Natural killer cell (primary cell): ENCODE measurements around the gene ABCC10. TPM values are rescaled to one million over a fixed set of nuclear protein-coding genes. Genes with fewer than 3 reads are reported as not detected.

Experiments
- ATAC-seq, 3 donors: fragments of 150-1000 bp in 2 of 3; fragments of 200-7000 bp in 1 of 3; cut with Tn5 transposase; 1 replicate in 1 of 3; 2 replicates in 2 of 3; pipeline ENCODE4 v1.10.0; 2021; ENCODE audit warnings: mild to moderate bottlenecking in 2 of 3, moderate library complexity in 2 of 3
- DNase-seq, 2 donors: peaks; one replicate each; pipeline versions ENCODE4 v3.0.0 to v3.0.0-alpha.2; 2013 to 2021; ENCODE audit warnings: mixed read lengths in 1 of 2
- H3K27ac ChIP-seq: one replicate; pipeline ENCODE4 v1.5.1; 2013; ENCODE audit warnings: mild to moderate bottlenecking, low read length
- H3K27me3 ChIP-seq: one replicate; pipeline ENCODE4 v1.6.1; 2013; ENCODE audit warnings: low read length; ENCODE audit not compliant: control insufficient read depth, insufficient read depth
- H3K36me3 ChIP-seq: one replicate; pipeline ENCODE4 v1.6.1; 2013; ENCODE audit warnings: low read length; ENCODE audit not compliant: control insufficient read depth, insufficient read depth
- H3K4me1 ChIP-seq: one replicate; pipeline ENCODE4 v1.6.1; 2013; ENCODE audit warnings: low read length; ENCODE audit not compliant: control insufficient read depth, insufficient read depth
- H3K4me3 ChIP-seq: one replicate; pipeline ENCODE4 v1.5.1; 2013; ENCODE audit warnings: low read length
- H3K9me3 ChIP-seq: one replicate; pipeline ENCODE4 v1.6.1; 2013; ENCODE audit warnings: low read length; ENCODE audit not compliant: control insufficient read depth, insufficient read depth
- H3K27ac Mint-ChIP-seq, 2 donors: one replicate each; pipeline ENCODE4 v1.8.0; 2022; ENCODE audit warnings: mild to moderate bottlenecking in 2 of 2, mixed read lengths in 2 of 2, moderate library complexity in 1 of 2
- H3K27me3 Mint-ChIP-seq, 2 donors: one replicate each; pipeline ENCODE4 v1.8.0; 2022; ENCODE audit warnings: low read depth in 2 of 2, mixed read lengths in 2 of 2
- H3K36me3 Mint-ChIP-seq: one replicate; pipeline ENCODE4 v1.8.0; 2022; ENCODE audit warnings: mixed read lengths
- H3K4me1 Mint-ChIP-seq, 2 donors: one replicate each; pipeline ENCODE4 v1.8.0; 2022; ENCODE audit warnings: mixed read lengths in 2 of 2
- H3K4me3 Mint-ChIP-seq: one replicate; pipeline ENCODE4 v1.8.0; 2022; ENCODE audit warnings: mild to moderate bottlenecking, moderate library complexity, mixed read lengths
- H3K9me3 Mint-ChIP-seq, 2 donors: one replicate each; pipeline ENCODE4 v1.8.0; 2022; ENCODE audit warnings: mixed read lengths in 2 of 2
- WGBS: methylation state at CpG from one replicate; pipeline ENCODE4 v1.1.7; 2013; ENCODE audit warnings: missing lambda C conversion rate; ENCODE audit not compliant: insufficient coverage; 5-methylcytosine and 5-hydroxymethylcytosine counted together
- intact Hi-C: fragments of 100-400 bp; cut with micrococcal nuclease; formaldehyde crosslinking; loops from one replicate; pipeline ENCODE4 v1.14.2; 2022
- total RNA-seq, 4 donors: library from RNA; stranded (reverse); fragments of 120-200 nt in 1 of 4; gene quantifications; one replicate each; pipeline versions ENCODE4 v1.2.3 to v1.2.4, GENCODE V29; 2013 to 2022
- TF ChIP-seq, protein P1 (sequence below): fragments of 200-600 bp; IDR thresholded peaks from one replicate; pipeline ENCODE4 v1.8.0; 2022; ENCODE audit warnings: antibody characterized with exemption

Gene ABCC10
- total RNA-seq, 3 donors from 2014 or later (not counting 1 experiment from before 2014, with no cell fraction given): 74.6 to 90.5 (median 81.9) TPM

DNA sequence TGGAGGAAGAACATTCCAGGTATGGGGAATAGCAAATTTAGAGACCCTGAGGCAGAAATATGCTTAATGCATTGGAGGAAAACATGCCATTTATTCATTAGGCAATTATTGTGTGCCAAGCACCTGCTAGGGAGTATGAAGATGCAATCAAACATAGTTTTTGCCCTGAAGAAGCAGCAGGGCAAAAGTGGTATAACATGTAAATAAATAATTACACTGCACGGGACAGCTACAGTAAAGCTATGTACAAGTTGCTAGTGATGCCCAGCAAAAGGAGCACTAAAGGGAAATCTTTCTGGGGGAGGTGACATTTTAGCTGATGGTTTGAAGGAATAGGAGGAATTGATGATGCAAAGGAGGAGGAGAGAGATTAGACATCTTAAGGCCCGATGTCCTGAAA lies 49.4 kb downstream of the ABCC10 start:
- intact Hi-C loops: loop anchor here (5.0 kb wide), 1 partner anchor 41 kb away; the partner anchor contains the start of genes POLR1C and YIPF3

DNA sequence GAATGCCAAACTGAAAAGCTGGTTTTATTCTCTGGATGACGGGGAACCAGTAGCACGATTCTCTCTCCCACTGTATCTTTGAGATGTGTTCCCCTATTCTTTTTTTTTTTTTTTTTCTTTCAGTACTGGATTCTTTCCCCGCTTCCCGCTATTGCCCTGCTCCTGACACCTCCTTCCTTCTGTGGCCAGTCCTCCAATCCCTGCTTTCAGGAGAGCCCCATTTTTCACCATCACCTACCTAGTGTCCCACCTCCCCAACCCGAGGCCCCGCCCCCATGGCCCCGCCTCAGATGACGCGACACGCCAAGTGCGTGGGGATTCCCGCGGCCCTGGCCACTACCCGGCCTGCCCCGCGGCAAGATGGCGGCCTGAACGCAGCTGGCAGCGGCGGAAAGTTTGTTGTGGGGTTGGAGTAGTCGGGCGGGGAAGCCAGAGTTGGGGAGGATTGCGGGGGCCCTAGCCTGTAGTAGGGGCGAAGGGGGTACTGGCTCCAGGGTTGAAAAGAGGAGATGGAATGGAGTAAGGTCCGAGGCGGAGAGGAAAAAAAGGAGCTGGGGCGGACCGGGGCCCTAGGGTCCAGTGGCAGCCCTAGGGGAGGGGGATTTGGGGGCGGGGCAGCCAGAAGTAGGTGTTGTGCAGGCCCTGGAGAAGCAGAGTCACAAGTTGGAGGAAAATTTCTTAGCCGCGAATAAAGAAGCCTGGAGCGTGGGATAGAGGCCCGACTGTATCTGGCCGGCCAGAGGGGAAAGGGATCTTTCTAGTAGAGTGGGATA lies 50.1 kb downstream of the ABCC10 start, which contains the start of gene TJAP1:
TJAP1 (plus strand) TSS at position 336 of the 773 bp plus-strand sequence. CDS start 21,432 bp downstream, outside the sequence.
- Histone ChIP-seq H3K9me3 (no peaks in the 10 kb centered on the region), H3K4me3 (peak within 1 kb of the TSS; percentile 65), H3K27ac (peak within 1 kb of the TSS; percentile 87), H3K36me3 (peaks cover 2% of the 10 kb centered on the region), H3K27me3 (no peaks in the 10 kb centered on the region), H3K4me1 (peaks cover 13% of the 10 kb centered on the region)
- Mint-ChIP-seq H3K4me1 (peaks cover 29 to 35% of the 10 kb centered on the region in 2 donors), H3K27me3 (no peaks in the 10 kb centered on the region), H3K9me3 (no peaks in the 10 kb centered on the region), H3K36me3 (no peaks in the 10 kb centered on the region), H3K27ac (peak within 1 kb of the TSS; percentile 92 to 100), H3K4me3 (peak within 1 kb of the TSS; percentile 97)
- TF ChIP-seq, protein P1, sequence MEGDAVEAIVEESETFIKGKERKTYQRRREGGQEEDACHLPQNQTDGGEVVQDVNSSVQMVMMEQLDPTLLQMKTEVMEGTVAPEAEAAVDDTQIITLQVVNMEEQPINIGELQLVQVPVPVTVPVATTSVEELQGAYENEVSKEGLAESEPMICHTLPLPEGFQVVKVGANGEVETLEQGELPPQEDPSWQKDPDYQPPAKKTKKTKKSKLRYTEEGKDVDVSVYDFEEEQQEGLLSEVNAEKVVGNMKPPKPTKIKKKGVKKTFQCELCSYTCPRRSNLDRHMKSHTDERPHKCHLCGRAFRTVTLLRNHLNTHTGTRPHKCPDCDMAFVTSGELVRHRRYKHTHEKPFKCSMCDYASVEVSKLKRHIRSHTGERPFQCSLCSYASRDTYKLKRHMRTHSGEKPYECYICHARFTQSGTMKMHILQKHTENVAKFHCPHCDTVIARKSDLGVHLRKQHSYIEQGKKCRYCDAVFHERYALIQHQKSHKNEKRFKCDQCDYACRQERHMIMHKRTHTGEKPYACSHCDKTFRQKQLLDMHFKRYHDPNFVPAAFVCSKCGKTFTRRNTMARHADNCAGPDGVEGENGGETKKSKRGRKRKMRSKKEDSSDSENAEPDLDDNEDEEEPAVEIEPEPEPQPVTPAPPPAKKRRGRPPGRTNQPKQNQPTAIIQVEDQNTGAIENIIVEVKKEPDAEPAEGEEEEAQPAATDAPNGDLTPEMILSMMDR: no peak
- intact Hi-C loops: loop anchor here (5.0 kb wide), 1 partner anchor 40 kb away; the partner anchor contains the start of genes POLR1C and YIPF3
- peak; percentile 96 to 97 for DNase-seq
- peak; percentile 100 for ATAC-seq
- under 1% methylated on average over 34 of the region's 34 CpGs for WGBS

More for the DNA sequence above, 49.4 kb downstream of the ABCC10 start:
- Histone ChIP-seq H3K4me3 (peak overlapping the region; percentile 65), H3K27ac (peak overlapping the region; percentile 87), H3K9me3 (no peaks in the 10 kb centered on the region), H3K36me3 (no peaks in the 10 kb centered on the region), H3K27me3 (no peaks in the 10 kb centered on the region), H3K4me1 (peaks cover 13% of the 10 kb centered on the region)
- DNase-seq: peak in 1 of 2 donors; percentile 41
- H3K27me3 Mint-ChIP-seq: no peaks in the 10 kb centered on the region
- H3K4me3 Mint-ChIP-seq: peak overlapping the region; percentile 97
- H3K4me1 Mint-ChIP-seq: peaks cover 28 to 29% of the 10 kb centered on the region in 2 donors
- TF ChIP-seq, protein P1: no peak
- ATAC-seq: no peak
- peak overlapping the region; percentile 92 to 100 for H3K27ac Mint-ChIP-seq
- H3K36me3 Mint-ChIP-seq: no peaks in the 10 kb centered on the region
- WGBS: 44% methylated on average over 2 of the region's 2 CpGs
- H3K9me3 Mint-ChIP-seq: no peaks in the 10 kb centered on the region

DNA sequence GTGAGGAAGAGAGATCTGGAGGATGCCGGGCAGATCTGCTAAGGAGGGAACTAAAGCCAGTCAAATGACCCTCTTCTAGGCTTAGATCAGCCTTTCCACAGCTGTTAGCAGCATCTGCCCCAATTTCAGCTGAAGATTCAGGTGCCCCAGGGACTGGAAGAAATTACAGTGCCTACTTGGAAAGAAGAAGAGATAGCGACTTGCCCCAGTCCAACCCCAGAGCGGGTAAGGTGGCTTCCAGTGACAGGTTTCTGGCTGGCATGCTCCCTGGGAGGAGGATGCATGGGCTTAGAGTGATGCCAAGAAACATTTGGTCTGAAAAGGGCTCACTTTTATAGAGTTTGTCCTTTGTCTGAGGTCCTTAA lies 50.6 kb downstream of the ABCC10 start:
- intact Hi-C loops: loop anchor here (5.0 kb wide), 1 partner anchor 39 kb away; the partner anchor contains the start of genes POLR1C and YIPF3
- H3K9me3 ChIP-seq: no peaks in the 10 kb centered on the region
- Mint-ChIP-seq H3K4me3 (peak overlapping the region; percentile 97), H3K9me3 (no peaks in the 10 kb centered on the region), H3K27me3 (no peaks in the 10 kb centered on the region), H3K36me3 (no peaks in the 10 kb centered on the region), H3K27ac (peak overlapping the region; percentile 92 to 100), H3K4me1 (peaks cover 29 to 38% of the 10 kb centered on the region in 2 donors)
- no peaks in the 10 kb centered on the region for H3K27me3 ChIP-seq
- WGBS: 23% methylated on average over 3 of the region's 3 CpGs
- H3K4me3 ChIP-seq: peak overlapping the region; percentile 65
- peaks cover 13% of the 10 kb centered on the region for H3K4me1 ChIP-seq
- TF ChIP-seq, protein P1: no peak
- ATAC-seq: no peak
- H3K36me3 ChIP-seq: peaks cover 2% of the 10 kb centered on the region
- no peak for DNase-seq
- H3K27ac ChIP-seq: peak overlapping the region; percentile 87
